HG03565 (cell line): Measurements from ENCODE around the gene ARSA.

Source experiments
- ATAC-seq: cut with Tn5 transposase; IDR thresholded peaks from one replicate; pipeline ENCODE4 v1.9.1; 2021; ENCODE audit warnings: mild to moderate bottlenecking, moderate library complexity; ENCODE audit not compliant: unreplicated experiment

Gene ARSA

GRCh38 chr22:50582493-50583293, 45.3 kb downstream of the ARSA start, which contains the start of gene CHKB:
CHKB (minus strand) TSS chr22:50582849; CDS start chr22:50582781, 68 bp downstream.
- ATAC-seq, result peak; percentile 81

DNA sequence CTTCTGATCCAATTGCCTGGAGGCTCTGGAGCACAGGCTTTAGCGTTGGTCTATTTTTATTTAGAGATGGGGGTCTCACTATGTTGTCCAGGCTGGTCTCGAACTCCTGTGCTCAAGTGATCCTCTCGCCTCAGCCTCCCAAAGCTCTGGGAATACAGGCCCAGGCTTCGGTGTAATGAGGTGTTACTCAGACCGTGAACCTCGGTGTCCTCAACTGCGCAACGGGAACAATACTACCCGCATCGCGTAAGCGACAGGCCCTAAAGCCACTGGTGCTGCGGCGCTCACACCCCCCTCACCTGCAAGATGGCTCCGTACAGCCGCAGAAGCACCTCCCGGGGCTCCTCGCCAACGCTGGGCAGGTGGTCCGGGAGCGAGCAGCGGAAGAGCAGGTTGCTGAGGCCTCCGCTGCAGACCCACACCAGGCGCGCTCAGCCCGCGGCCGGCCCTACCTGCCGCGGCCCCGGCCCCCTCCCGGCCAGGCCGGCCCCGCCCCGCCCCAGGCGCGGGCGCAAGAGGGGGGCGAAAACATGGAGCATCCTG, 45.9 kb downstream of the ARSA start:
- ATAC-seq, result no peak

- no peak for ATAC-seq
Observed at GRCh38 chr22:50581031-50581949, 46.7 kb downstream of the ARSA start.

- no peak for ATAC-seq
Observed at GRCh38 chr22:50579752-50580151, 48.2 kb downstream of the ARSA start.

DNA sequence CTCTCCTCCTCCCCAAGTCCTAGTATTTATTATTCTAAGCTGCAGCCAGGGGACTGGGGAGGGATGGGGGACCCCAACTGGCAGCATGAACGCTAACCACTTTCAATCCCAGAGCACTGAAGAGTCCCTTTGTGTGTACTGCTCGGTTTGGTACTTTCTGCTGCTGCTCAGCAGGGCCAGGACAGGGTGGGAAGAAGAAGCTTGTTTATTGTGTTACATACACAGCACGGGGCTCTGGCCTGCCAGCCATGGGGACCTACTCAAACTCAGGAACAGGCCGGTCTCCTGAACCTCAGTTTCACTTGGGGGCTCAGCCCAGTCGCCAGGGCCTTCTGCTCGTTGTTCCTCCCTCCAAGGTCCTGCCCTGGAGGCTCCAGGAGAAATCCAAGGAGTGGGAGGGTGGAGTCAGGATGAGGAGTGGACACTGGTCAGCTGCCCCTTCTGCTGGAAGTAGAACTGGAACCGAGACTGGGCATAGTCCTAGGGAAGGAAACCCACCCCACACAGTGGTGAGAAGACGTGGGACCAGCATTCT, 49.1 kb downstream of the ARSA start:
- ATAC-seq, result no peak

GRCh38 chr22:50577987-50578775, 49.8 kb downstream of the ARSA start, which contains the start of gene CPT1B:
CPT1B (minus strand) TSS chr22:50578427; CDS start chr22:50577915, 512 bp downstream.
- no peak for ATAC-seq

DNA sequence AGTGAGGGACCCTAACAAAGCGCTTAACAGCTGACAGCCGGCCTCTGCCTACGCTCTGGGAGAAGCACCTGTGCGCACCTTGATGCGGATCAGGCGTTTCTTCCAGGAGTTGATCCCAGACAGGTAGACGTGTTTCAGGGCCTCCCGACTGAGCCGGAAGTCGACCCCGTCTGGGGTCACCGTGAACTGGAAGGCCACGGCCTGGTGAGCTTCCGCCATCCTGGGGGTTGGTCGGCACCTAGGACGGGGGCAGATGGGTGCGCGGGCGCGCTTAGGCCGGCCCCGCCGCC, 50.3 kb downstream of the ARSA start:
- ATAC-seq, result no peak

- no peak for ATAC-seq
Observed at GRCh38 chr22:50576806-50577696, 50.9 kb downstream of the ARSA start.

DNA sequence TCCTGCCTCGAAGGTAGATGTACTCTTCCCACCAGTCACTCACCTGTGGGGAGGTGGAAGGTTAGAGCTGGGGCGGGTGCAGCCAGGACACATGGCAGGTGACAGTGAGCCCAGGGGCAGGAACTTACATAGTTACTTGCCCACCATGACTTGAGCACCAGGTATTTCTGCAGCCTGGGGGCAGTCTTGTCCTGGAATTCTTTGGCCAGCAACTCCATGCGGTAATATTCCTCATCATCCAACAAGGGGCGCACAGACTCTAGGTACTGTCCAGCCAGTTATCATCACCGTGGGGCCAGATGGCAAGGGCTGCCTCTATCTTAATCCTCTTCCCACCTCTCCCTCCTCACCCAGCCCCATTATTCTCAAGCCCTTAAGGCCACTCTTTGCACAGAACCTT, 51.9 kb downstream of the ARSA start:
- ATAC-seq, result no peak

DNA sequence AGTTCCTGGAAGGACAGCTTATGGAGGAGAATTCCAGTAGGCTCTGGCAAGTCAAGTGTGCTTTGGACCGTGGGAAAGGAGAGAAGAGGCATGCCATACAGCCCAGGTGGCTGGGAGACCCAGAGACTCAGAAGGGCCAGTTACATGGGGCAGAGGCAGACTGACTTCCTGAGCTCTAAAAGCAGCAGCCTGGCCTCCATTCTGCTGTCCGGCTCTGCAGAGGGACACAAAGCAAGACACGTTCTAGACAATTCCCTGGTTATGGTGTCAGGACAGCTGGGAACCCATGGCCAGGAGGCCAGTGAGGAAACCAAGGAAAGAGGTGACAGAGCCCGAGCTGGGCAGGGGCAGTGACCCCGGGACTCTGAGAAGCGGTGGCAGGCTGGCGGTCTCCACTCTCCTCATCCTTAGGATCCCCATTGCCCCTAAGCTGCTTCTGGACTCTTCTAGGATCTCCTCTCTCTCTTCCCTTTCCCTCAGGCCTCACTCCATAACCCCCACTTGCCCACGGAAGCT, 52.5 kb downstream of the ARSA start:
- ATAC-seq, result no peak
